HL-60 (cell line): ENCODE results near the gene RUSF1.

Experiments
- CTCF ChIP-seq: IDR thresholded peaks from one replicate; pipeline ENCODE4 v1.5.1; 2011; ENCODE audit warnings: low read length, control low read depth, inconsistent platforms; ENCODE audit not compliant: insufficient read depth
- GABPA ChIP-seq: IDR thresholded peaks from 2 replicates; pipeline ENCODE4 v1.6.1; 2012; ENCODE audit warnings: low read depth
- POLR2AphosphoS5 ChIP-seq: IDR thresholded peaks from 2 replicates; pipeline ENCODE4 v1.6.1; 2012; ENCODE audit warnings: low read depth
- REST ChIP-seq: IDR thresholded peaks from 2 replicates; pipeline ENCODE4 v1.6.1; 2012; ENCODE audit warnings: low read depth; ENCODE audit not compliant: insufficient replicate concordance
- SPI1 ChIP-seq: IDR thresholded peaks from 2 replicates; pipeline ENCODE4 v1.6.1; 2012; ENCODE audit warnings: low read depth, mild to moderate bottlenecking, borderline replicate concordance

- TF ChIP-seq CTCF = no peak
- TF ChIP-seq REST = no peak
- TF ChIP-seq POLR2AphosphoS5 = no peak
- TF ChIP-seq GABPA = no peak
- no peak for TF ChIP-seq SPI1
Measured at GRCh38 chr16:31530405-31530804, 22.2 kb upstream of the RUSF1 start.
